ENCODE measurements around the gene C11orf58. TPM values are rescaled to one million over a fixed set of nuclear protein-coding genes. Genes with fewer than 3 reads are reported as not detected.
A peak's percentile ranks its signal among the peaks of the same experiment; 100 is the strongest.

Gene C11orf58
- 154 TPM for polyA plus RNA-seq (2012; ENCODE audit: missing spikeins)

DNA sequence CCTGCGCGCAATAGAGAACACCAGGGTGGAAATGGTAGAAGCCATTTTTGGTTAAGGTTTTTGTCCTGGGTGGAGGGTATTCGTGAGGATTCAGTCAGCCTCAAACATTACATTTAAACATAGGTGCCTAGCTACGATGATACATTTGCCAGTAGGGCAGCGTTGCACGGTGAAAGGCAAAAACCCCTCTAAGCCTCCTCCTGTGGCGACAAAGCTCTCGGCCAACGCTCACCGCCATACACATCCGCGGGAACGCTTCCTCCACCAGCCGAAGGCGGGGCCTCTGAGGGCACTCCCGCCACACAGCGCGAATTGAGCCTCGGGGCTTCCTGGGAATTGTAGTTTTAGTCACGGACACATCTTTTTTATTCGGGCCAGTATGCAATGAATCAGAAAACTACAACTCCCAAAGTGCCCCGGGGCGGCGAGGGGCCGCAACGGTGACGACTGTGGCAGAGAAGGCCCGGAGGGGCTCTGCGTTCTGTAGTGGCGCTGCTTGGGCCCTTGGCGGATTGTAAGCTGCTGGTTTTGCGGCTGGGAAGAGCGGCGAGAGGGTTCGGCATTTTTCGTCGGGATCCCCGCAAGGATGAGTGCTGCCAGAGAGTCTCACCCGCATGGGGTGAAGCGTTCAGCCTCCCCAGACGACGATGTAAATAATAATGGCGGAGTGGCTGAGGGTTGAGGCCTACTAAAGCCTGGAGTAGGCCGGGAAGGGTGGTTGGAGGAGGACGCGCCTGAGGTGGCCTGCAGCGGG lies at the start of gene C11orf58:
Gene C11orf58 (plus strand): TSS at position 455 of the 754 bp plus-strand sequence. CDS start 132 bp downstream, at position 587.
- FAIRE-seq (peak; percentile 98), DNase-seq (ENCODE audit: insufficient read length) (peak; percentile 62)
- TF ChIP-seq POLR2A (IDR thresholded peaks at IDR 0.05; ENCODE audit: low read depth, low read length) (peak; percentile 97), POLR2AphosphoS5 (IDR thresholded peaks at IDR 0.05; ENCODE audit: low read depth, low read length) (peak; percentile 91), TAF1 (IDR thresholded peaks at IDR 0.05; ENCODE audit: borderline replicate concordance, low read depth, low read length) (peak; percentile 85)

GRCh38 chr11:16690086-16690485 lies 48.4 kb upstream of the C11orf58 start:
- FAIRE-seq (no peak), DNase-seq (ENCODE audit: insufficient read length) (no peak)
- TF ChIP-seq POLR2AphosphoS5 (IDR thresholded peaks at IDR 0.05; ENCODE audit: low read depth, low read length) = no peak
- TF ChIP-seq POLR2A (IDR thresholded peaks at IDR 0.05; ENCODE audit: low read depth, low read length) = no peak
- TF ChIP-seq TAF1 (IDR thresholded peaks at IDR 0.05; ENCODE audit: borderline replicate concordance, low read depth, low read length) = no peak

DNA sequence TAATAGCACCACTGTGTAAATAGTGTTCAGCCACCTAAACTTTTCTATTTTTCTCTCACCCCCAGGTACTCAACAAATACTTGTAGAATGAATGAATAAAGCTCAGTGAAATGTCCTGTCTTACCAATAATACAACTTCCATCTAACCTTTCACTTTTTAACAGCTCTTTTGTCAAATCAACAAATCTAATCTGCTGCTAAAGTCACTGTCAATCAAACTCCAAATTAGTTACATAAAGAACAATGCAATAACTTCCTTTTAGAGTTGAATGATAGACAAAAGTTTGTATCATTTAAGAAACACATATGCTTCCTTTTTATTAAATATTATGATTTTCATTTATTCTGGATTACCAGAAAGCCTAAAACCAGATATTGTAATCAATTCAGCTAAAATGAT lies 34.7 kb upstream of the C11orf58 start:
- no peak for FAIRE-seq
- TF ChIP-seq POLR2AphosphoS5 (IDR thresholded peaks at IDR 0.05; ENCODE audit: low read depth, low read length) (no peak), POLR2A (IDR thresholded peaks at IDR 0.05; ENCODE audit: low read depth, low read length) (no peak), TAF1 (IDR thresholded peaks at IDR 0.05; ENCODE audit: borderline replicate concordance, low read depth, low read length) (no peak)
- DNase-seq (ENCODE audit: insufficient read length) = no peak

DNA sequence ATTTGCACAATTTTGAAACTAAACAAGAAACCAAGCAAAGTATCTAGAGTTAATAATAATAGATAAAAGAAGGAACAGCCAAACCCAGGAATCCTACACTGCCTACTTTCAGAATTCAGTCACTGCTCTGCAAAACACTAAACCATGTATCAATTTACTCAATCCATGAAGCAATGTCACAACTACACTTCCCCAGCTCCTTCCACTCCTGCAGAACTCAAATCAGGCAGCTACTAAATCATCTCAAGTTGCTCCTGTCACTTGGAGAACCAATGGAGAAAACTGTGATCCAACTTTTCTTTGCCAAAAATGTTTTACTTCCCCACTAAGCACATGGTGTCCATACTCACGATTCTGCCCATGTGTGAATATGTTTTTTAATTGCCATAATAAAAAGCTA lies 24.9 kb upstream of the C11orf58 start:
- no peak for DNase-seq (ENCODE audit: insufficient read length)
- FAIRE-seq = peak; percentile 46
- TF ChIP-seq POLR2A (IDR thresholded peaks at IDR 0.05; ENCODE audit: low read depth, low read length) (no peak), TAF1 (IDR thresholded peaks at IDR 0.05; ENCODE audit: borderline replicate concordance, low read depth, low read length) (no peak), POLR2AphosphoS5 (IDR thresholded peaks at IDR 0.05; ENCODE audit: low read depth, low read length) (no peak)

GRCh38 chr11:16722581-16723344 lies 15.7 kb upstream of the C11orf58 start:
- FAIRE-seq (no peak), DNase-seq (ENCODE audit: insufficient read length) (no peak)
- TF ChIP-seq POLR2AphosphoS5 (IDR thresholded peaks at IDR 0.05; ENCODE audit: low read depth, low read length) (no peak), TAF1 (IDR thresholded peaks at IDR 0.05; ENCODE audit: borderline replicate concordance, low read depth, low read length) (no peak), POLR2A (IDR thresholded peaks at IDR 0.05; ENCODE audit: low read depth, low read length) (no peak)

GRCh38 chr11:16727806-16728205 lies 10.6 kb upstream of the C11orf58 start:
- TF ChIP-seq POLR2A (IDR thresholded peaks at IDR 0.05; ENCODE audit: low read depth, low read length) (no peak), POLR2AphosphoS5 (IDR thresholded peaks at IDR 0.05; ENCODE audit: low read depth, low read length) (no peak), TAF1 (IDR thresholded peaks at IDR 0.05; ENCODE audit: borderline replicate concordance, low read depth, low read length) (no peak)
- DNase-seq (ENCODE audit: insufficient read length) (no peak), FAIRE-seq (no peak)

- FAIRE-seq = no peak
- no peak for TF ChIP-seq TAF1 (IDR thresholded peaks at IDR 0.05; ENCODE audit: borderline replicate concordance, low read depth, low read length)
- TF ChIP-seq POLR2A (IDR thresholded peaks at IDR 0.05; ENCODE audit: low read depth, low read length) = no peak
- no peak for TF ChIP-seq POLR2AphosphoS5 (IDR thresholded peaks at IDR 0.05; ENCODE audit: low read depth, low read length)
- DNase-seq (ENCODE audit: insufficient read length) = no peak
Observed at GRCh38 chr11:16737818-16738192, 642 bp upstream of the C11orf58 start.

DNA sequence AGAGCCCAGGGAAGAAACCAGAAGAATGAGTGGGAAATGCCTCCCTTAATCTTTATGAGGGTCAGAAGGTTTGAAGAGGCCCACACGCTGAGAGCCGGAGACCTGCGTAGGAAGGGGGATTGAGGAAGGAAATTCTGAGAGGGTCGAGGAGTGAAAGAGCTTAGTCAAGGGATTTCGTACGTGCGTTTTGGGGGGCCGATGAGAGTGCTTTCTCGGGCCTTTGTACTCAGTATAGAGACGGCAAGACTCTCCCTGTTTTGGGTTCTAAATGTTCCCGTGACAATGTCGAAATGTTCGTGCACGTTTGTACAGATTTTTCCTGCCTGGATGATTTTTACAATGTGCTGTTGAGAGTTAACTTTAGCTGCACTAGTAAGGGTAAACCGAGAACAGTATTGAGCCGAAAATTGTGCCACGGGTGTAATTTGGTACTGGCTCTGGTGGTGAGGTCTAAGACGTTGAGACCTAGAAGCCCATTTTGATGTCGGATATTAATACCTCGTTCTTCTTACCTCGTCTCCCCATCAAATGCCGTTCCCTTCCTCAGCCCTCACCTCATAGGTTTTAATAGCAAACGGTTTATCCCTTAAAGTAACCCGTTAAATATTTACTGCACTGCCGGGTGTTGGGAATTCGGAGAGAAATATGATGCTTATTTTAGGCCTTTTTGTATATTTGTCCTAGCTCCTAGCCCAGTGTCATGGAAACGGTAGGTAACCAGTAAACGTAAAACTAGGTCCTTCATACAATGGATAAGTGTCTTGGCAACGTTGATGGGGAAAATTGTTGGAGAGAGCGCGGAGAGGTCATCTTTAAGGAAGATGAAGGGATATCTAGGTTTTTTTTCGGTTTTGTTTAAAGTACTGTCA lies 734 bp downstream of the C11orf58 start:
- DNase-seq (ENCODE audit: insufficient read length) = no peak
- no peak for FAIRE-seq
- TF ChIP-seq TAF1 (IDR thresholded peaks at IDR 0.05; ENCODE audit: borderline replicate concordance, low read depth, low read length) (no peak), POLR2A (IDR thresholded peaks at IDR 0.05; ENCODE audit: low read depth, low read length) (no peak), POLR2AphosphoS5 (IDR thresholded peaks at IDR 0.05; ENCODE audit: low read depth, low read length) (no peak)

- FAIRE-seq = no peak
- no peak for TF ChIP-seq POLR2AphosphoS5 (IDR thresholded peaks at IDR 0.05; ENCODE audit: low read depth, low read length)
- no peak for TF ChIP-seq TAF1 (IDR thresholded peaks at IDR 0.05; ENCODE audit: borderline replicate concordance, low read depth, low read length)
- DNase-seq (ENCODE audit: insufficient read length) = no peak
Observed at GRCh38 chr11:16741473-16741872, 3.0 kb downstream of the C11orf58 start.

GRCh38 chr11:16743478-16743877 lies 5.0 kb downstream of the C11orf58 start:
- FAIRE-seq (no peak), DNase-seq (ENCODE audit: insufficient read length) (no peak)
- TF ChIP-seq TAF1 (IDR thresholded peaks at IDR 0.05; ENCODE audit: borderline replicate concordance, low read depth, low read length) = no peak
- TF ChIP-seq POLR2AphosphoS5 (IDR thresholded peaks at IDR 0.05; ENCODE audit: low read depth, low read length) = no peak
- TF ChIP-seq POLR2A (IDR thresholded peaks at IDR 0.05; ENCODE audit: low read depth, low read length) = no peak

DNA sequence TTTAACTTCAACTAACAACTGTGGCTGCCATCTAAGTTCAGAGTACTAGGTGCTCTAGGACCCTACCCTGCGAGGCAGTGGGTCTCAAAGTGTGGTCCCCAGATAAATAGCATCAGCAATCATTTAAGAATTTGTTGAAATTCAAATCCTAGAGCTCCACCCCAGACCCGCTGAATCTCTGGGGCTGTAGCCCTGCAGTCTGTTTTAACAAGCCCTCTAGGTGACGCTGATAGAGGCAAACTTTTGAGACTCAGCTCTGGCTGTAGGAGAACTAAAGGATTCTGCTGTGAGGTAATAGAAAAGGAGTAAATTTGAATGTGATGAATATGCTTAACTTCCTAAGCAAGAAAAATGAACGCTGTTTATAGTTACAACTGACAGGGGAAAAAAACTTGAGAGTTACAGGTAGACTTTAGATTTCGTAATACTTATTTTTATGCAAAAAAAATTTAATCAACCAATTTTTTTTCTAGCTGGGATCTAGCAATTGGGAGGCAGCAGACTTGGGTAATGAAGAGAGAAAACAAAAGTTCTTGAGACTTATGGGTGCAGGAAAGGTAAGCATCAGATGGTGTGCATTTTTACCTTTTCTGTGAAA lies 5.8 kb downstream of the C11orf58 start:
- FAIRE-seq = no peak
- no peak for TF ChIP-seq POLR2AphosphoS5 (IDR thresholded peaks at IDR 0.05; ENCODE audit: low read depth, low read length)
- TF ChIP-seq POLR2A (IDR thresholded peaks at IDR 0.05; ENCODE audit: low read depth, low read length) = no peak
- no peak for TF ChIP-seq TAF1 (IDR thresholded peaks at IDR 0.05; ENCODE audit: borderline replicate concordance, low read depth, low read length)
- no peak for DNase-seq (ENCODE audit: insufficient read length)
